CD4-positive, alpha-beta T cell treated with Interleukin-21 for 1 hour (primary cell): ENCODE data around the gene CELA2A.
"Not testable (repeated sequence)": the region's sequence is repeated elsewhere in the genome, so short reads cannot be mapped to it uniquely, and the experiment has no call there.

Source experiments
- DNase-seq: peaks from one replicate; pipeline ENCODE4 v3.0.0-alpha.2; 2020

CELA2A gene

DNA sequence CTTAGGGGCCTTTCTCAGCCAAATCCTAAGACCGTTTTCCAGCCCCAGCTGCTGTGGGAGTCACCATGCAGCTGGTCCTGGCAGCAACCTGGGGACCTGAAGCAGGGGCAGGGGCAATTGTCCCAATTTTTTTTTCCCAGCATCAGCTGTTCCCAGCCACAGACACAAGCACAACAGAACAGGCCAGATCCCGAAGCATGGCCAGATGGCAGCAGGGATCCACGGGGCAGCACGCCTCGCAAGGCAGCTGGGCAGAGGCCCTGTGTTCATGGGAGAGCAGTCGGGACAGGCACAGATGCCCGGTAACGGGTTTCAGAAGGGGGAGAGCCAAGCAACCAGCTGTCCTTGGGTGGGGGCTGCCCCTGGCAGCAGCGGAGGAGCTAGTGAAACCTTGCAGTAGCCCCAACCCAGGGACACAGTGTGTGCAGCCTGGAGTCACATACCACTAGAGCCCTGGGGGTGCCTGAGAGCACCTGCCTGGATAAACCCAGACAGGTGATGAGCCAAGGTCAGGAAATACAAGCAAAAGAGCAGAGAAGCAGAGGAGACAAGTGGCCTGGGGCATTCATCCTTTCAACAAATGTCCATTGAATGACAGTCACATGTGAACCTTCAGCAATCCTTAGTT is 13.4 kb downstream of the CELA2A start:
- DNase-seq = not testable (repeated sequence)

GRCh38 chr1:15471067-15471466 is 14.5 kb downstream of the CELA2A start:
- DNase-seq = not testable (repeated sequence)

- DNase-seq = not testable (repeated sequence)
These were observed 15.2 kb downstream of the CELA2A start for GRCh38 chr1:15471723-15472122.

DNA sequence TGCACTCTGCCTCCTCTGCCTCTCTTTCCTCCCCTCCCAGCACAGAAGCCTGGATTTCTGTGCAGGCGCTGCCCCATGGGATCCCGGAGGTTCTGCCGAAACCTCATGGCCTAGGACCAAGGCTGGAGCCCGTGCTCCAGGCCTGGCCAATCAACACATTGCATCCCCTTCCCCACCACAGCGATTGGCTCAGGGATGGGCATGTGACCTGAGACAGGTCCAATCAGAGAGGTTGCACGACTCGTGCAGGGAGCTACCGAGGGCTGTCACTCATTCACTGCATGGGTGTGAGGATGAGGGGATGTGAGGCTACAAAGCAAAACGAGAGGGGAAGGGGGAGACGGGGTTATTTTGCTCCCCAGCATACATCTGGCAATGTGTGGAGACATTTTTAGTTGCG is 16.1 kb downstream of the CELA2A start:
- DNase-seq = no peak

- no peak for DNase-seq
These were observed 19.3 kb downstream of the CELA2A start, which contains the start of gene CELA2B for GRCh38 chr1:15475752-15476314. TSS of gene CELA2B (plus strand) at chr1:15476104. CDS start at chr1:15476126, 22 bp downstream.

- DNase-seq = no peak
These were observed 20.4 kb downstream of the CELA2A start for GRCh38 chr1:15476927-15477326.

GRCh38 chr1:15477646-15478212 is 21.2 kb downstream of the CELA2A start:
- no peak for DNase-seq

- DNase-seq = no peak
These were observed 23.3 kb downstream of the CELA2A start for GRCh38 chr1:15479654-15480347.

DNA sequence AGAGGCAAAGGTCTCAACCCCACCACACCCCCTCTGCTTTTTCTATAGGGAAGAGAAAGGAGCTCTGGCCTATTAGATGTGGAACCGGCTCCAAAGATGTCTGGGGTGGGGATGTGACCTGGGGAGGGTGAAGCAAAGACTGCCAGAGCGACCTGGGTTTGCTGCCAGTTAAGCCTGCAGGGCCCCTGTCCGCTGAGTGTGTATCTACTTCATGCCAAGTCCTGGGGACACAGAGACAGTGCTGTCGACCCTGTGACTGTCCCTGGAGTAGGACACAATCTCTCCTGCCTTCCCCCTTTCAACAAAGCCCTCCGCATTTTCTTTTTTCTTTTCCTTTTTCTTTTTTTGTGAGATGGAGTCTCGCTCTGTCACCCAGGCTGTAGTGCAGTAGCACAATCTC is 25.9 kb downstream of the CELA2A start:
- not testable (repeated sequence) for DNase-seq

GRCh38 chr1:15482983-15483543 is 26.5 kb downstream of the CELA2A start:
- DNase-seq = not testable (repeated sequence)

DNA sequence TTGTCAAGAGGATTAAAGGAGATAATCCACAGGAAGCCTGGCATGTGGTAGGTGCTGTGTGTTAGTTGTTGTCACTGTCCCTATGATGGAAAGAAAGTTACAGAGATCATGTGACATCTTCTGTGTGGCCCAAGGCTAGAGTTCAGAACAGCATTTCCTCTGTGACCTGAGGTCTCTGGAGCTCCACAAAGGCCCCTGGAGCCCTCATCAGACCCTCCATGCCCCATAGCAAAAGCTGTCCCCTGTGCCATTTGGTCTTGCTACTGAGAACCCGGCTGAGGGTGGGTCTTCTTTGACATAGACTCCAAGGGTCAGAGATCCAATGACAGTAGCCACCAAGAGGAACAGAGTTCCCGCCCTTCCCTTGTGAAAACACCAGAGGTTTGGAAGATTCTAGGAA is 27.4 kb downstream of the CELA2A start:
- no peak for DNase-seq

- not testable (repeated sequence) for DNase-seq
These were observed 27.9 kb downstream of the CELA2A start for GRCh38 chr1:15484443-15484842.

DNA sequence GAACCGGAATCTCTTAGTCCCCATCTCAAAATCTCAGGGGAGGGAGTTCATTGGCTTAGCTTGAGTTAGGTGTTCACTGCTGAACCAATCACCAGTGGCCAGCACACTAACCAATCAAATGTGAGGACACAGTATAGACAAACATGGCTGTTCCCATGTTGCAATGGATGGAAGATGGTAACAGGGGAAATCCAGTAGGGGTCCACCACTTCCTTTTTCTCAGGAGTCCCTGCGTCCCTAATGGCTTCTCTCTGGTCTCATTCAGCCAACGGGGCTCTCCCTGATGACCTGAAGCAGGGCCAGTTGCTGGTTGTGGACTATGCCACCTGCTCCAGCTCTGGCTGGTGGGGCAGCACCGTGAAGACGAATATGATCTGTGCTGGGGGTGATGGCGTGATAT is 29.1 kb downstream of the CELA2A start:
- DNase-seq = no peak

DNA sequence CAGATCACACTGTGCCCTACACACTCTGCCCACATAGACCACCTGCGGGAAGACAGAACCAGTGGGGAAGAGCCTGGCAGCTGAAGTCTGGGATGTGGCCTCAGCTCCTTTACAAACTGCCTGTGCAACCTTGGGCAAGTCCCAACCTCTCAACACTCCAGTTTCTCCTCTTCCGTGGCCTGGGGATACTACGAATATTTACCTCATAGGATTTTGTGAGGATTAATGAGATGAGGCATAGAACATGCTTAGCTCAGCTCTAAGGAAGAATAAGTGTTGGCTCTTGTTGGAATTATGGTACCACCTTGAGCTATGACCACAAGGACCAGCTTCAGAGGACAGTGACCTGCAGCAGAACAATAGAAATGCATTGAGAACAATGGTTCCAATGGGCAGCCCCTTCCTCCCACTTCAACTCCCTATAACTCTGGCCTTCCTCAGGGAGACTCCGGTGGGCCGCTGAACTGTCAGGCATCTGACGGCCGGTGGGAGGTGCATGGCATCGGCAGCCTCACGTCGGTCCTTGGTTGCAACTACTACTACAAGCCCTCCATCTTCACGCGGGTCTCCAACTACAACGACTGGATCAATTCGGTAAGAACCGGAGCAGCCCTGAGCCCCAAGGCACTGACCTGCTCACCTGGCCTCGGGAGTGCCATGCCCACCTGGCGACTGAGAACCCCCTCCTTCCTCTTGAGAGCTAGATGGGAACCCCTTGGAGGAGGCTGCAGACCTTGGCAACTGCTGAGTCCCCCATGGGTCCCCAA is 30.5 kb downstream of the CELA2A start:
- not testable (repeated sequence) for DNase-seq

GRCh38 chr1:15488371-15488770 is 31.8 kb downstream of the CELA2A start:
- no peak for DNase-seq

DNA sequence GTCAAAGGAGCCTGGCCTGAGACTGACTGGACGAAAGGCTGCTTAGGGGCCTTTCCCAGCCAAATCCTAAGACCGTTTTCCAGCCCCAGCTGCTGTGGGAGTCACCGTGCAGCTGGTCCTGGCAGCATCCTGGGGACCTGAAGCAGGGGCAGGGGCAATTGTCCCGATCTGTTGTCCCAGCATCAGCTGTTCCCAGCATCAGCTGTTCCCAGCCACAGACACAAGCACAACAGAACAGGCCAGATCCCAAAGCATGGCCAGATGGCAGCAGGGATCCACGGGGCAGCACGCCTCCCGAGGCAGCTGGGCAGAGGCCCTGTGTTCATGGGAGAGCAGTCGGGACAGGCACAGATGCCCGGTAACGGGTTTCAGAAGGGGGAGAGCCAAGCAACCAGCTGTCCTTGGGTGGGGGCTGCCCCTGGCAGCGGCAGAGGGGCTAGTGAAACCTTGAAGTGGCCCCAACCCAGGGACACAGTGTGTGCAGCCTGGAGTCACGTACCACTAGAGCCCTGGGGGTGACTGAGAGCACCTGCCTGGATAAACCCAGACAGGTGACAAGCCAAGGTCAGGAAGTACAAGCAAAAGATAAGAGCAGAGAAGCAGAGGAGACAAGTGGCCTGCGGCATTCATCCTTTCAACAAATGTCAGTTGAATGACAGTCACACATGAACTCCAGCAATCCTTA is 32.7 kb downstream of the CELA2A start:
- no peak for DNase-seq

- DNase-seq = not testable (repeated sequence)
These were observed 34.5 kb downstream of the CELA2A start for GRCh38 chr1:15491010-15491409.

DNA sequence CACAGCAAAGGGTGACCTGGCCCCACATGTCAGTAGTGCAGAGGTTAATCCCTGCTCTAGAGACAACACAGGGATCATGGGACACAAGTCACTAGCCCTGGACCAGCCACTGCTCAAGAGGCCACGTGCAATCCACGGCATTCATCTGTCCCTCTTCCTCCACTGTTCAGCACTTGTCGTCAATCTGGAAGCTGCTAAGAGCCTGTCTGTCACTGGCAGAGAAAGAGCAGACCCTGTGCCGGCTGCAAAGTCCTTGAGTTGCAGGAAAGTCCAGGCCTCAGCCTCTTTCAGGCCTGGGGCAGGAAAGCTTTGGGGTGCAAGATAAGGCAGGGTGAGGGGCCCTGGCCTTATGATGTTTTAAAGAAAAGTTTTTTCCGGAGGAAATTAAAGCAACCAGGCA is 36.1 kb downstream of the CELA2A start:
- no peak for DNase-seq

- DNase-seq = no peak
These were observed 37.4 kb downstream of the CELA2A start for GRCh38 chr1:15493869-15494390.

GRCh38 chr1:15500184-15501178 is 43.9 kb downstream of the CELA2A start:
- no peak for DNase-seq
